GM12875 (cell line): ENCODE data around the gene CACNG5.

Experiments
- H3K4me3 ChIP-seq: one replicate; pipeline ENCODE4 v1.5.1; 2011; ENCODE audit warnings: low read depth, low read length, control low read depth
- TF ChIP-seq, protein P1 (sequence below): IDR thresholded peaks from 2 replicates; pipeline ENCODE4 v1.5.1; 2011; ENCODE audit warnings: low read depth, mild to moderate bottlenecking, control low read depth, inconsistent platforms, low read length, moderate library complexity, borderline replicate concordance; ENCODE audit not compliant: insufficient read depth

The CACNG5 gene

GRCh38 chr17:66923886-66924285, 89.0 kb downstream of the CACNG5 start:
- TF ChIP-seq, protein P1, sequence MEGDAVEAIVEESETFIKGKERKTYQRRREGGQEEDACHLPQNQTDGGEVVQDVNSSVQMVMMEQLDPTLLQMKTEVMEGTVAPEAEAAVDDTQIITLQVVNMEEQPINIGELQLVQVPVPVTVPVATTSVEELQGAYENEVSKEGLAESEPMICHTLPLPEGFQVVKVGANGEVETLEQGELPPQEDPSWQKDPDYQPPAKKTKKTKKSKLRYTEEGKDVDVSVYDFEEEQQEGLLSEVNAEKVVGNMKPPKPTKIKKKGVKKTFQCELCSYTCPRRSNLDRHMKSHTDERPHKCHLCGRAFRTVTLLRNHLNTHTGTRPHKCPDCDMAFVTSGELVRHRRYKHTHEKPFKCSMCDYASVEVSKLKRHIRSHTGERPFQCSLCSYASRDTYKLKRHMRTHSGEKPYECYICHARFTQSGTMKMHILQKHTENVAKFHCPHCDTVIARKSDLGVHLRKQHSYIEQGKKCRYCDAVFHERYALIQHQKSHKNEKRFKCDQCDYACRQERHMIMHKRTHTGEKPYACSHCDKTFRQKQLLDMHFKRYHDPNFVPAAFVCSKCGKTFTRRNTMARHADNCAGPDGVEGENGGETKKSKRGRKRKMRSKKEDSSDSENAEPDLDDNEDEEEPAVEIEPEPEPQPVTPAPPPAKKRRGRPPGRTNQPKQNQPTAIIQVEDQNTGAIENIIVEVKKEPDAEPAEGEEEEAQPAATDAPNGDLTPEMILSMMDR, result no peak
- no peak overlapping the region for H3K4me3 ChIP-seq

GRCh38 chr17:66925811-66926500, 91.0 kb downstream of the CACNG5 start:
- TF ChIP-seq, protein P1, result no peak
- no peak overlapping the region for H3K4me3 ChIP-seq

GRCh38 chr17:66928949-66929348, 94.0 kb downstream of the CACNG5 start:
- H3K4me3 ChIP-seq, result no peak overlapping the region
- TF ChIP-seq, protein P1, result no peak

- H3K4me3 ChIP-seq, result no peak overlapping the region
- TF ChIP-seq, protein P1, result no peak
Measured at GRCh38 chr17:66929591-66929990, 94.7 kb downstream of the CACNG5 start.

DNA sequence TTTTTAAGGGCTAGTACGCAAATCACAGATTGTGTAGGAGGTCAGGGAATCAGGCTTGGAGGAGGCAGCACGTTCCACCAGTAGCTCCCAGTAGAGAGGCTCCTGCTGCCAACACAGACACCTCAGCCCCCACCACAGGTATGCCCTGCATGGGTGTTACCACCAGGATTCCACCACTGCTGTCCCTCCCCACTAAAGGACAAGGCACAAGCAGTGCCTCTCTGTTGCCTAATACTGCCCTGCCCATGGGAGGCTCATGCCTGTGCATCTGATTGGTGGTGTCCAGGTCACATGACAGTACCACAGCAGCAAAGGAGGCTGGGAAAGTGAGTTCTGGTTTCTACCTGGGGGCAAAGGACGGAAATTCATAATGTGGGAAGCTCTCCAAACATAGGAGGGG, 96.0 kb downstream of the CACNG5 start:
- no peak overlapping the region for H3K4me3 ChIP-seq
- TF ChIP-seq, protein P1, result no peak

DNA sequence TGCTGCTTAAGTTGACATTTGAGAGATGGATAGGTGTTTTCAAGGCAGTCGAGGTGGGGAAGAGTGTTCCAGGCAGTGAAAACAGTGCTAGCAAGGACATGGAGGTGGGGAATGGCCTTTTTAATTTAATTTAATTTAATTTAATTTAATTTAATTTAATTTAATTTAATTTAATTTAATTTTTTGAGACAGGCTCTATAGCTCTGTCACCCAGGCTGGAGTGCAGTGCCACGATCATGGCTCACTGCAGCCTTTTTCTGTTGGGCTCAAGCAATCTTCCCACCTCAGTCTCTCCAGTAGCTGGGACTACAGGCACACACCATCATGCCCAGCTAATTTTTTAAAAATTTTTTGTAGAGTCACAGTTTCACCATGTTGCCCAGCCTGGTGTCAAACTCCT, 97.4 kb downstream of the CACNG5 start:
- H3K4me3 ChIP-seq, result no peak overlapping the region
- TF ChIP-seq, protein P1, result no peak

DNA sequence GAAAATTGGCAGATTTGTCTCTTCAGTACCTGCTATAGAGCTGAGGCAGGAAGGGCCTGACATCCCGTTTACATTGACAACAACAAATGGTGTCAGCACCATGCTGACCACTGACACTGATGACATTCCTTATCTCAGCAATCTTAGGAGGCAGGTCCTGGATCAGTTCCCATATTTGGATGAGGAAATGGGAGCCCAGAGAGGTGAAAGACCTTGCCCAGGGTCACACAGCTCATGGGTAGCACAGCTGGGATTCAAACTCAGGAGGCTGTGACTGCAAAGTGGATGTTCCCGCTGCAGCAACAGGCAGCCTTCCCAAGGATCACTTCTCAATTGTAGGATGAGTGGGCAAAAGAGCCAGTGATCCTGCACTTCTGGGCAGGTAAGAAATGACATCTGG, 99.1 kb downstream of the CACNG5 start:
- H3K4me3 ChIP-seq, result no peak overlapping the region
- TF ChIP-seq, protein P1, result no peak
